C4-2B (cell line): Measurements from ENCODE around the gene SLC6A11.

ENCODE experiments used
- H3K27ac ChIP-seq: fragments of 450-650 bp; 2 replicates; pipeline ENCODE4 v1.5.1; 2017
- ZFX ChIP-seq: fragments of 450-650 bp; IDR thresholded peaks from 2 replicates; pipeline ENCODE4 v1.6.1; 2017
- TF ChIP-seq, protein P1 (sequence below): fragments of 450-650 bp; conservative IDR thresholded peaks from 2 replicates; pipeline ENCODE4 v1.5.1; 2017; ENCODE audit warnings: mild to moderate bottlenecking

Gene SLC6A11

DNA sequence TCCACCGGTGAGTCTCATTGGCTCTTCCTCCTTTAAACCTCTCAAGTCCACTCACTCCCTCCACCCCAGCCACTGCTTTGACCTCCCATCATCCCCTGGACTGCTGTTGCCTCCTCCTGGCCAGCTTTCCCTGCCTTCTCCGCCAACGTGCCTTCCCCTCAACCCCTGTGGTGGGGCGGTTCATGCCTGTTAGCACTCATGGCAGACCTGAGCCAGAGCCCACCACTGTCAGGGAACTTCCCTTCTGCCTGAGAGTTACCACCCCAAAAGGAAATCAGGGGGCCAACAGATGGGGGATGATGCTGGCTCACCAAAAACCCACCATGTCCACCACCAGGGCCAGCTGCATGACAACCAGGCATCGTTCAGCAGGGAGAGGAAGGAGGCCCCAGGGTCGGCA lies 132.3 kb downstream of the SLC6A11 start:
- no peak overlapping the region for H3K27ac ChIP-seq
- TF ChIP-seq, protein P1, sequence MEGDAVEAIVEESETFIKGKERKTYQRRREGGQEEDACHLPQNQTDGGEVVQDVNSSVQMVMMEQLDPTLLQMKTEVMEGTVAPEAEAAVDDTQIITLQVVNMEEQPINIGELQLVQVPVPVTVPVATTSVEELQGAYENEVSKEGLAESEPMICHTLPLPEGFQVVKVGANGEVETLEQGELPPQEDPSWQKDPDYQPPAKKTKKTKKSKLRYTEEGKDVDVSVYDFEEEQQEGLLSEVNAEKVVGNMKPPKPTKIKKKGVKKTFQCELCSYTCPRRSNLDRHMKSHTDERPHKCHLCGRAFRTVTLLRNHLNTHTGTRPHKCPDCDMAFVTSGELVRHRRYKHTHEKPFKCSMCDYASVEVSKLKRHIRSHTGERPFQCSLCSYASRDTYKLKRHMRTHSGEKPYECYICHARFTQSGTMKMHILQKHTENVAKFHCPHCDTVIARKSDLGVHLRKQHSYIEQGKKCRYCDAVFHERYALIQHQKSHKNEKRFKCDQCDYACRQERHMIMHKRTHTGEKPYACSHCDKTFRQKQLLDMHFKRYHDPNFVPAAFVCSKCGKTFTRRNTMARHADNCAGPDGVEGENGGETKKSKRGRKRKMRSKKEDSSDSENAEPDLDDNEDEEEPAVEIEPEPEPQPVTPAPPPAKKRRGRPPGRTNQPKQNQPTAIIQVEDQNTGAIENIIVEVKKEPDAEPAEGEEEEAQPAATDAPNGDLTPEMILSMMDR, result no peak
- TF ChIP-seq ZFX, result no peak

DNA sequence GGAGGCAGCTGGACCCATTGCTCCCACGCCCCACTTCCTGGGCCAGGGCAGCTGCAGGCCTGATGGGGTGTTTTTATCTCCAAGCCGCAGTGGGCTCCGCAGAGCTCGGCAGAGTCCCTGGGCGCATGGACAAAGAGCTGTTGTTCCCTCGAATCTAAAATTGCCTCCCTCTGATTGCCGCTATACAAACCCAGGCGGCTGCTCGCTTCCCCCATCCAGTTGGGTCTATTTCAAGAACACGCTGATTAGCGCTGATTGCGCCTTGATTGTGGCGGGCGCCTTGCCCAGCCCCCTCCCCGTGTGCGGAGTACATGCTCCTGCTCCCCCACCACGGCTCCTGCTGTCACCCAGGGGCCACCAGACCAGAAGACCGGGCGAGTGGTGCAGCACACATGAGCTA lies 133.2 kb downstream of the SLC6A11 start:
- H3K27ac ChIP-seq, result no peak overlapping the region

DNA sequence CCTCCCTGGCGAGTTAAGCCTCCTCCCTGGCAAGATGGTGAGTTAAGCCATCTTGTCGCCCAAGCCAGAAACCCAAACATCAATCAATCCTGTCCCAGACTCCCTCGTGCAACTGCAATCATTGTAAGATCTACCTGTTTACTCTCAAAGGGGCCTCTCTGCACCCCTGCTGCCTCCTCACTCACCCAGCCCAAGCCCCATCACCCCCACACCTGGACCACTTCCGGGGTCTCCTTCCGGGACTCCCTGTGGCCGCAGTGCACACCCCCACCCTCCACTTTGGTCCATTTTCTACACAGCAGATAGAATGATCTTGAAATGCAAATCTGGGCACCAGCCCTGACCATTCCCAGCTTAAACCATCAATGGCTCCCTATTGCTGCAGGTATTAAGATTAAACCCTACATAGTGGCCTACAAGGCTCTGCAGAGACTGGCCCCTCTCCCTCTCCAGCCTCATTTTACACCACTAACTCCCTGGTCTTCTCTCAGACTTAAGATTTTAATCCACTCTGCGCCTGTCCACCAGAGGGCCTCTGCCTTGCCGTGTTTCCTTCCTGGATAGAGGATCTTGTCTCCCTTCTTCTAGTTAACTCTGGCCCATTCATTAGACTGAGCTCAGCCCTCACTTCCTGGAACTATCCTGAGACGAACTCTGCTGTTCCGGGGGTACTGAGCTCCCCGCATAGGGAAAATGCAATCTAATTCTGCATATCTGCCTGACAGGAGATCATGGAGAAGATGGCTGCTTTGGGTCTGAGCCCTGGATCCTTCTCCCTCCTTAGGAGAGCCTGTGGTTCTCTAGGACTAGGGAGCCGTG lies 134.7 kb downstream of the SLC6A11 start:
- no peak for TF ChIP-seq ZFX
- TF ChIP-seq, protein P1, result peak; percentile 75
- H3K27ac ChIP-seq, result no peak overlapping the region

More for the DNA sequence above, 133.2 kb downstream of the SLC6A11 start:
- no peak for TF ChIP-seq ZFX
- TF ChIP-seq, protein P1, result no peak

DNA sequence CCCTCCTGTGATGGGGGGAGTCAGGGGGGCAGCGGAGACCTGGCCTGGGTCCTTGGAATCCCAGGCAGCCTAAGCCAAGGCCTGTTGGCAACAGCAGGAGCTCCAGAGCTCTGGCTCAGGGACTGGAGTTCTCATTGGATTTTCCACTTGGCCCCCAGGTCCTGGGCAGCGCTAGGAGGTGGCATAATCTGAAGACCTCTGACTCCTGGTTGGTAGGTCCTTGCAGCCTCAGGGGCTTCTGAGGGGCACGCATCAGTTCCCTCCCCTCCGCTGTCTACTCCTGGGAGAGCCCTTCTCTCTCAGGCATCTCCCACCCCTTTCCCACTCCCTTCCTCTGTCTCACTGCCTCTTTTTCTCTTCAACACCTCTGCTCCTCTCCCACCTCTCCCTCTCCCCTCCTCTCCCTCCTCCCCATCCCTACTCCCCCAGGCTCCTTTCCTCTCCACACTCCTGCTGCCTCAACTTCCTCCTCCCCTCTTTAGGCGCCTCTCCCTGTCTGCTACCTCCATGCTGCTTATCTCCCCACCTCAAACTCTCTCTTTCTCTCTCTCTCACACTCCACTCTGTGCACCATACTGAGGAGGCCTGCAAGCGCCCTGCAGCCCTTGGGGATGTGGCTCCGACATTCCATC lies 135.4 kb downstream of the SLC6A11 start:
- no peak for TF ChIP-seq ZFX
- TF ChIP-seq, protein P1, result no peak
- no peak overlapping the region for H3K27ac ChIP-seq

DNA sequence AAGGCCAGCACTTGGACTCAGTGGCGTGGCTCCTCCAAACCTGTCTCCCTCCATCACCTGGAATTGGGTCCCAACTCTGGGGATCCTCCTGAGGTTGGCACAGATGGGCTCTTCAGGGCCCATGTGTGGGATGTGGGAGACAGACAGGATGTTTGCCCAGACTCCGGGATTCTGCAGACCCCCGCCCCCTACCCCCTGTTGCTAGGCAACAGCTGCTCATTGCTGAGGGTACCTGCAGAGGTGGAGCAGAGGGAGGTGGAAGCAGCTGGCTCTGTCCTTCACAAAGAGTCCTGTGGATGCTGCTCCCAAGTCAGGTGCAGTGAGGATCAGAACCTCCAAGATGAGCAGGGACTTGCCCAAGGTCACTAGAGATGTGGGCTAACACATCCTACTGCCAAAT lies 136.5 kb downstream of the SLC6A11 start:
- TF ChIP-seq, protein P1, result no peak
- no peak for TF ChIP-seq ZFX

DNA sequence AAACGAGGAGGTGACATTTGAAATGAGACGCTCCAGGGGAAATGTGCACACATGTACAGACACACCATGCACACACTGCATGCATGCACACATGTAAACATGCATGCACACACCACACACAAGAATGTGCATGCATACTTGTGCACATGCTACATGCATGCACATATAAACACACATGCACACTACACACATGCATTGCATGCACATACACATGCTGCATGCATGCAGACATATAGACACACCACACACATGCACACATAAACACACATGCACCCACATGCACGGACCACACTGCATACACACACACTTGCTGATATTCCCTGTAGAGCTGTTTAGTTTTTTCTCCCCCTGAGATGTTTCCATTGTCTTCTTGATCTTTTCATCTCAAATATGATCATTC lies 138.7 kb downstream of the SLC6A11 start:
- TF ChIP-seq, protein P1, result no peak
- TF ChIP-seq ZFX, result no peak

More for the DNA sequence above, 136.5 kb downstream of the SLC6A11 start:
- no peak overlapping the region for H3K27ac ChIP-seq

More for the DNA sequence above, 138.7 kb downstream of the SLC6A11 start:
- H3K27ac ChIP-seq, result no peak overlapping the region
